Germinal center (tissue), 1 donor: Measurements from ENCODE around the gene ADGRG4.

Experiments
- DNase-seq: peaks from one replicate; pipeline ENCODE4 v3.0.0; 2012; ENCODE audit warnings: mixed read lengths, low spot score

Gene ADGRG4

DNA sequence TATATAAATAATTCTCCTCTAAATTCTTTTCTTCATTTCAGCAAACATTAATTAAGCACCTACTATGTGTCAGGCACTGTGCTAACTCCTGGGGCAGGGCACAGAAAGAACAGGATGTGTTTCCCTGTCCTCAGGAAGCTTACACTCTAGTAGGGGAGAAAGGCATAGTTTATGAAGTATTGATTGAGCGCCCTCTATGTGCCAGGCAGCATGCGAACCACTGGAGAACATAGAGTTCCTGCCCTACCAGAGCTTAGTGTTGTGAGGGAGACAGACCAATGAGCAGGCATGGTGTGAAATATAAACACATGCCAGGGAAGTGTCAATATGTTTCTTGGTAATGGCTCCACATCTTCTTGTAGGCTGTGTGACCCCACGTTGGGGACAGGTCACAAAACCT lies 3.7 kb downstream of the ADGRG4 start:
- DNase-seq: no peak

DNA sequence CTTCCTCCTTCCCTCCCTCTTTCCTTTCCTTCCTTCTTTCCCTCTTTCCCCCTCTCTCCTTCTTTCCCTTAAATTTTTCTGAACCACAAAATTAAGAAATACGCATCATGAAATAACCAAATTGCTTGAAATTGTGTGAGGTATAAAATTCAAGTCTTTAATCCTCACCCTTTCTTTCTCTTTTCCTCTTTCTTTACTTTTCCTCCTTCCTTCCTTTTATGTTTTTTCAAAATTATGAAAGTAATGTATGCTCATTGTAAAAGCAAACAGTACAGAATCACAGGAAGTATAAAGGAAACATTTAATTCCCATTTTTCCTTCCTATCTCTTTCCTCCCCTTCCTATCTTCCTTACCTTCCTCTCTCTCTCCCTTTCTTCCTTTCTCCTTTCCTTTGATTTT lies 5.4 kb downstream of the ADGRG4 start:
- no peak for DNase-seq

DNA sequence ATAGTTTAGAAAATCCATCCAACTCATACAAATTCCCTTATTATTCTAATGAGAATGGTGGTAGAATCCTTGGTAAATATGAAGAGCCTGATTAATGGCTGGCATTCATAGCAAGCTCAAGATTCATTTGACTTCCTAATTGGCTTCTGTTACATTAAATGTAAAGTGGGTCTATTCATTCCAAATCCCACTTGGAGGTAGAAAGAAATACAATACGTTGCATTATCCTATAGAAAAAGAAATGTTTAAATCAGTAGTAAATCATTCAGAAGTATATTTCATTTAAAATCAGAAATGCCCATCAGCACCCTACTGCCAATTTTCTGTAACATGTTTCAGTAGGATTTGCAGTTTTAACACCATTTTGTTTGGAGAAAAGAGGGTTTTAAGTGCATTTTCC lies 6.7 kb downstream of the ADGRG4 start:
- DNase-seq: no peak

DNA sequence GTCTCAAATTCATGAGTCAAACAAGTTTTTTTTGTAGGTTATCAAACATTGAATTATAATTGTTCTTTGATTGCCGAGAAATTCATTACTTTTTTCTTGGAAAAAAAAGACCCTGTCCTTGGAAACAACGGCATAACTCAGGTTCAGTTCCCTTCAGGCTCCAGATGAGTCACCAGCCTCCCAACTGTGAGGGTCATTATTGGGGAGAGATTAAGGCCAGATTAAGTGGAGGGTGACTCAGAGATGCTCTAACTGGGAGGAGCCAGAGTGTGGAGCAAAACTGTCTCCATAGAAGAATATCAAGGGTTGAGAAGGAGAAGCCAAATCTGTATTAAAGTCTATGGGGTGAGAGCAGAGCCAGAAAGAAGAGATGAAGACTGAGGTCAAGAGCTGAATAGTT lies 9.6 kb downstream of the ADGRG4 start:
- no peak for DNase-seq

DNA sequence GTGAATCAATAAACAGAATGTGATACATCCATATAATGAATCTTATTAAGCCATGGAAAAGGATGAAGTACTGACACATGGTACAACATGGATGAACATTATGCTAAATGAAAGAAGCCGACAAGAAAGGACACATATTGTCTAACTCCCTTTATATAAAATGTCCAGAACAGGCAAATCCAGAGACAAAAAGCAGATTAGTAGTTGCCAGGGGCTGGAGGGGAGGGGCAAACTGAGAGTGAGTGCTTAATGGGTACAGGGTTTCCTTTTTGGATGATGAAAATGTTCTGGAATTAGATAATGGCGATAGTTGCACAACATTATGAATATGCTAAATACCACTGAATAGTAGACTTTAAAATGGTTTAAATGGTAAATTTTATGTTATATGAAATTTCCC lies 17.4 kb downstream of the ADGRG4 start:
- DNase-seq: no peak

DNA sequence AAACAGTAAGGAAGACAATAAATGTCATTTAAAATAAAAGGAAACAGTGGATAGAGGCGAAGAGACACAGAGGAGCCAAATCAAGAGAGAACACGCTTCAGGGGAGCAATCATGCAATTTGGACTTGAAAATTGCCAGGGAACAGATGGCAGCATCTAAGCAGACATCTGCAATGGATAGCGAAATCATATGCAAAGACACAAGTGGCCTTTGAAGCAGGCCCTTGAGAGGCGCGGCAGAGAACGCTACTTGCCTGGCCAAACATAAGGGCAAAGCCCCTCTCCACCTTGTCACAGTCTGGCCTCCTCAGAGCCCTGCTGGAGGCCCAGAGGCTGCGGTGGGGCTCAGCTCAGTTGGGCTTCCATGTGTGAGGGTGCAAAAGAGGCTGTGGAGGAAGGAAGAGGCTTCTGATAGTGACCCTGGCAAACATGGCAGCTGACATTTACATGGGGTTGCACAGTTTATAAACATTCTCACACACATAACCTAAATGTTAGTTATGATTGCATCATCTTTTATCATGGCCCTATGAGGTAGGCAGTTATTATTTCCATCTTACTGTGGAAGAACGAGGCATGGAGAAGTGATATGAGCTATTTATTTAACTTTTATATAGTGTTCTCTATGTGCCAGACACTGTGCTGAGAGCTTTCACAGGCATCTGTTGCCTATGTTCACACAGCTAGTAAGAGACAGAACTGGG lies 18.3 kb downstream of the ADGRG4 start:
- DNase-seq: no peak

DNA sequence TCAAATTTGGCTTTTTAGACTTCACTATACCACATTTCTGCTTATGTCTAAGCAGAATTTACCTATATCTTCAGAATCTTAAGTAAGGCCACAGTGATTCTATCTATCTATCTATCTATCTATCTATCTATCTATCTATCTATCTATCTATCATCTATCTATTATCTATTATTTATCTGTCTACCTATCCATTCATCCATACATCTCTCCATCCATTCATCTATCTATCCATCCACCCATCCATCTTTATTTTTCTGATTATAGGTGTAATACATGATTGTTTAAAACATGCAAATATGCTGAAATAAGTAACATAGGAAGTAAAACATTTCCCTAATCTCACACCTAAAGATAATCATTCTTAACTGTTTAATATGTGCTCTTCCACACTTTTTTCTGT lies 18.8 kb downstream of the ADGRG4 start:
- no peak for DNase-seq

DNA sequence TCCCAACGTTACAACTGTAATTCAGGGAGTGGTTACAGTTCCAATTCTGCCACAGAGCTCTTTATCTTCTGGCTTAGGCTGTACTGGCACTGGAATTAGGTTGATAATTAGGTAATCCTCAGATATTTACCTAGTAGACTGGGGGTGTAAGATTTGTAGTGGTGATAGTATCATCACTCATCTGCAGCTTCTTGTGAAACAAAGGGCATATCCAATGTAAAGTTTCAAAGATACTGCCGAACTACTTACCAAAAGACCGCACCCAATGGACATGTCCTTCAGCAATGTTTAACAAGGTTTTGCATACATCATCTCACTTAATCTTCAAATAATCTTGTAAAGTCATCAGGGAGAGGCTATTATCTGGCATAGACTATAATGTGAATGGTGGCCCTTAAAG lies 20.8 kb downstream of the ADGRG4 start:
- DNase-seq: no peak

DNA sequence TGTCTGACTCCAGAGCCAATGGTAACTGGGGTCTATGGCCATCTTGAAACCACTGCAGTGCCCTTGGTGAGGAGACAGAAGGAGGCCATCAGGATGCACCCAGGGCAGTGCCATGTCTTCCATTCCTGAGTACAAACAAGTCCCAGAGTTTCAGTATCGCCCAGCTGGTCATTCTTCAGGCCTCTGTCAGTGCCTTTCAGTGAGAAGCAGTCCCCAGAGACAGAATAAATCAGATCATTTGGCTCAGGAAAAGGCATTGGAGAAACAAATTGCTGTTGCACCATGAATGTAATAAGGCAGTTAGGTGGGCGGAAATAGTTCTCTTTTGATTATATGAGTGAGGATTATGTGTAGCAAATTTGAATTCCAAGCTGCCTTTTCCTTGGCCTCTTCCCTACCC lies 21.3 kb downstream of the ADGRG4 start:
- DNase-seq: no peak

DNA sequence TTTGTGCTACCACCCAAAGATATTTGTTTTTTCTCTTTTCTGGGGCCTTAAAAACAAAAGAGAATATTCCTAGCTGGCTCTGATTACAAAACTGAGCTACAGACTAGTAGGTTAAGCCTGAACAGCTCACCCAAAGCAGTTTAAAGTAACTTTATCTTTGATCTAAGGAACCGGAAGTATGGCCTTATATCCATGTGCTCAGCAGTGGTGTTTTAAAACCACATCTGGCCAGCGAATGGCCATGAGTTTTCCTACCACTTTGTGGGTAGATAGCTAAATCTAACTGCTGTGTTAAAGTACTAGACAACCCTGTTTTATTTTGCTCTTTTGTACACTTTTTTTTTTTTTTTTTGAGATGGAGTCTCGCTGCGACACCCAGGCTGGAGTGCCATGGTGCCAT lies 24.6 kb downstream of the ADGRG4 start:
- DNase-seq: no peak

DNA sequence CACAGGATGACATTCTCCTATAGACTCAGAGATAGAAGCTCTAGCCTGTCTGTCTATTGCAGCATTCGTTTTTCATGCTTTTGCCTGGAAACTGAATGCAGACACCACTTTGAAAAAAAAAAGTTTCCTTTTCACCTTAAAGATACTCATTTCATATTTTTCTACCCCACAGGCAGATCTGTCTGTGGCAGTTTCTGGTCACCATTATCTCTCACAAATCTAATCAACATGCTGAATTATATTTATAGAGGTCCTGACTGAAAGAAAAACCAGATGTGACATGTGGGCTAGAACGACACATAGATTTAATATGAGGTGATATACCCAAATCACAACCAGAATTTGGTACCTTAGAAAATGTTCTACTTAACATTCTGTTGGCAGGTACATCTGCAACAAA lies 28.2 kb downstream of the ADGRG4 start:
- DNase-seq: no peak

DNA sequence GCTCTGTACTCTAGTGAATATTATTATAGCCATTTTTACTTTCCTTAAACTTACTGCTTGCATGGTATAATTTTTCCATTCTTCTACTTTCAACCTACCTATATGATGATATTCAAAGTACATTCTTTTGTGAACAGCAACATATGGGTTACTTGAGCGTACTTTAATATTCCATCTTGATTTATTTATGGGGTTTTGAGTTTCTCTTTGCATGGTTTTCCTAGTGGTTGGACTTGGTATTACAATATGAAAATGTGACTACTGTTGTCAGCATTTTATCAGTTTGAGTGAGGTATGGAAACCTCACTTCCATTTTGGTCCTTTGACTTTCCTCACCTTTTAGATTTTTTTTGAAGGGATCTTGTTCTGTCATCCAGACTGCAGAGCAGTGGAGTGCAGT lies 35.9 kb downstream of the ADGRG4 start:
- no peak for DNase-seq

DNA sequence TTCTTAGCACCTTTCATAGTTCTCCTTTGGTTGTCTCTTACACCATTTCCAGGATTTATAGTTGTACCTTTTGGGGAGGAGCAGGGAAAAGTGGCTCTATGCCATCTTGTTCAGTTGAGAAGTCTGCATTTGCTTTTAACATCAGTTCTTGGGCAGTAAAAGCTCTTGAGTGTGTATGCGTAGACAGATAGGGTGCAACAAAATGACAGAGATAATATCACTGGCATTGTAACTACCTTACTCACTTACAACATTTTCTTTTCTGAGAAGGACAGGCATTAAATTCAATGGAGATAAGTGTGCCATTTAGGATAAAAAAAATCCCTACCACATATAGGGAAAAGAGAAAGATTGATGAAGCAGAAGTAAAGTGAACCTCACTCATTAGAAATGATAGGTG lies 38.9 kb downstream of the ADGRG4 start:
- no peak for DNase-seq

DNA sequence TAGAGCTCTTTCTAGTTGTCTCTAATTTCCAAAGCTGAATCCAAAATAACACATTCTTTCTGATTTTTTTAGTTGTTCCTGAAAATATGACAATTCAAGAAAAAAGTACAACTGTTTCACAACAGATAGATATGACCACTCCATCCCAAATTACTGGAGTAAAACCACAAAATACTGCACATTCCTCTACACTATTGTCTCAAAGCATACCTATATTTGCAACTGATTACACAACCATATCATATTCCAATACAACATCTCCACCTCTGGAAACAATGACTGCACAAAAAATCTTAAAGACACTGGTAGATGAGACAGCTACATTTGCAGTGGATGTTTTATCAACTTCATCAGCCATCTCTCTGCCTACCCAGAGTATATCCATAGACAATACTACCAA lies 43.6 kb downstream of the ADGRG4 start:
- DNase-seq: no peak

DNA sequence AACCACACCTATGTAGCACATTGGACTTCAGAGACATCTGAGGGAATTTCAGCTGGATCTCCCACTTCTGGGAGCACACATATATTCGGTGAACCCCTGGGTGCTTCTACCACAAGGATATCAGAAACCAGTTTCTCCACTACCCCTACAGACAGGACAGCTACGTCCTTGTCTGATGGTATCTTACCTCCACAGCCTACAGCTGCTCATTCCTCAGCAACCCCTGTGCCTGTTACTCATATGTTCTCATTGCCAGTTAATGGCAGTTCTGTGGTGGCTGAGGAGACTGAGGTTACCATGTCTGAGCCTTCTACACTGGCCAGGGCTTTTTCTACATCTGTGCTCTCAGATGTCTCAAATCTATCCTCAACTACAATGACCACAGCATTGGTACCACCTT lies 45.7 kb downstream of the ADGRG4 start:
- DNase-seq: no peak

DNA sequence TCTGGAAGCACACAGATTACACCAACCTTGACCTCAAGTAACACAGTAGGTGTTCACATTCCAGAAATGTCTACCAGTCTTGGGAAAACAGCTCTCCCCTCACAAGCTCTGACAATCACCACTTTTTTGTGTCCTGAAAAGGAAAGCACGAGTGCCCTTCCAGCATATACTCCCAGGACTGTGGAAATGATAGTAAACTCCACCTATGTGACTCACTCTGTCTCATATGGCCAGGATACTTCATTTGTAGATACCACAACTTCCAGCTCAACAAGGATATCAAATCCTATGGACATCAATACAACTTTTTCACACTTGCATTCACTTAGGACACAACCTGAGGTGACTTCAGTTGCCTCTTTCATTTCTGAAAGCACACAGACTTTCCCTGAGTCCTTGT lies 46.9 kb downstream of the ADGRG4 start:
- DNase-seq: no peak

DNA sequence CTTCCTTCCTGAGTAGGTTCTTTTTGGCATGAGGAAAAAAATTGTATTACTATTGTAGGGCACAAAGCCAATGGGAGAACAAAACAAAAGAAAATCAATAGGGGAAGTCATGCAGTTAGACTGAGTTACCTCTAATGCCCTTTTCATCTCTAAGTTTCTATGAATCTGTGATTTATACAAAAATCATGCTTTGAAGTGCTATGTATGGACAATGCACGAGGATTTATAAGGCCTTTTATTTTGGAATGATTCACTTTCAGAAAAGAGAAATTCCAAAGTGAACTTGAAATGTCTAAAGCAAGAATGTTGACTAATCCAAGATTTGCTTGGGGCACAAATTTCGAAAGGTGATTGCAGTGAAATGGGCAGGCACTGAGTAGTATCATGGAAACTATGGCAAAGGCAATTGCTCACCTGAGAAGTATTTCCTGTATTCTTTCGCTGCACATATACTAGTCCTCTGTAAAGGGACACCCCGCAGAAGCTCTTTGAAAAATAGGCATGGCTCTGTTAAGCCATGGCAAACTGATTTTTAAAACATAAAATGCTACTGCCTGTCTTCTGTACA lies 52.8 kb downstream of the ADGRG4 start:
- DNase-seq: no peak

DNA sequence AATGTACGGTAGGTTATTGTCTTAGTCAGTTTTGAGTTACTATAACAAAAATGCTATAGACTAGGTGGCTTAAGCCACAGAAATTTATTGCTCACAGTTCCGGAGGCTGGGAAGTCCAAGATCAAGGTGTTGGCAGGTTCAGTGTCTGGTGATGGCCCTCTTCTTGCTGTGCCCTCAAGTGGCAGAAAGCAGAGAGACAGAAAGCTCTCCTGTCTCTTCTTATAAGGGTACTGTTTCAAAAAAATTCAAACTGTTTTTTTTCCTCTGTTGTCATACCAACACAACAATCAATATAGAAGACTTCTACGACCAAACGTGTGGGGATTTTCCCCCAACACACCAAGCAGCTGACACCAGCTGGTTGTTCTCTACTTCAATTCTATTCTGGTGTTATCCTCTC lies 53.4 kb downstream of the ADGRG4 start:
- DNase-seq: no peak

DNA sequence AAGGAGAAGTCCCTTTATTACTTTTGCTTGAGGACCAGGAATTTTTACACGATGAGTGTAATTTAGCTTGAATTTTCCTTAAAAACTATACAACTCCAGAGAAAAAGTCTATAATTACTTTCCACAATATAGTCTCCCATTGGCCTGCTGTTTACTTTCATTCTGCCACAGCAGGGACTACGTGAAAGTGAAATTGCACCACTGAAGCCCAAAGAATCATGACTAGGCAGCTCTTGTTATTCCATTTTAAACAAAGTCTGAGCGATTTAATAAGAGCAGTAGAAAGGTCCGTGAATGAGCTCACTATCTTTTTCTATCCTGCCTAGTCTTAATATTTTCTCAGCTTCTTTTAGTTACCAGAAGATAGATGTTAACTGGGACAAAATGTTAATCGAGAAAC lies 68.6 kb downstream of the ADGRG4 start:
- DNase-seq: no peak

DNA sequence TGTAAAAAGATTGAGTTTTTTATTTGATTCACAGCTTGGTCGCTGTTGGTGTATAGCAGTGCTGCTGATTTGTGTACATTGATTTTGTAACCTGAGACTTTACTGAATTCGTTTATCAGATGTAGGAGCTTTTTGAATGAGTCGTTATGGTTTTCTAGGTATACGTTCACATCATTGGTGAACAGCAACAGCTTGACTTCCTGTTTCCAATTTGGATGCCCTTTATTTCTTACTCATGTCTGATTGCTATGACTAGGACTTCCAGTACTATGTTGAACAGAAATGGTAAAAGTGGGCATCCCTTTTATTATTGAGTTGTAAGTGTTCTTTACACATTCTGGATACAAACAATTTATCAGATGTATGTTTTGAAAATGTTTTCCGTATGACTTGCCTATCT lies 76.0 kb downstream of the ADGRG4 start:
- no peak for DNase-seq

DNA sequence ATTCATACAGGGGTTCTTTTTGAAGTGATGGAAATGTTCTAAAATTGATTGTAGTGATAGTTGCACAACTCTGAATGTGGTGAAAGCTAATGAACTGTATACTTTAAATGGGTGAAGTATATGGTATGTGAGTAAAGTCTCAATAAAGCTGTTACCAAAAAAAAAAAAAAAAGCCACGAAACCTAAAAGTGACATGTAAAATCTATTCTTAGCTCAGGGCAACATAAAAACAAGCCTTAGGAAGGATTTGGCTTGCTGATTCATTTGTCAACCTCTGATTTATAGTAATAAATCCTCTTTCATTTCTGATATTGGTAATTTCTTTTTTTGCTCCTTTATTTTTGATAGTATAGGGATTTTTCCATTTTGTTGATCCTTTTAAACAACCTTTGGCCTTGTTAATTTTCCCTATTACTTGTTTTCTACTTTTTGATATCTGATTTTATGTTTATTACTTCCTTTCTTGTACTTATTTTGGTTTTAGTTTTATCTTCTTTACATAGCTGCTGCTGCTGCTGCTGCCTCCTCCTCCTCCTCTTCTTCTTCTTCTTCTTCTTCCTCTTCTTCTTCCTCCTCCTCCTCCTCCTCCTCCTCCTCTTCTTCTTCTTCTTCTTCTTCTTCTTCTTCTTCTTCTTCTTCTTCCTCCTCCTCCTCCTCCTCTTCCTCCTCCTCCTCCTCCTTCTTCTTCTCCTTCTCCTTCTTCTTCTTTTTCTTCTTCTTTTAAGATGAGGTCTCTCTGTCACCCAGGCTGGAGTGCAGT lies 79.4 kb downstream of the ADGRG4 start:
- DNase-seq: no peak

DNA sequence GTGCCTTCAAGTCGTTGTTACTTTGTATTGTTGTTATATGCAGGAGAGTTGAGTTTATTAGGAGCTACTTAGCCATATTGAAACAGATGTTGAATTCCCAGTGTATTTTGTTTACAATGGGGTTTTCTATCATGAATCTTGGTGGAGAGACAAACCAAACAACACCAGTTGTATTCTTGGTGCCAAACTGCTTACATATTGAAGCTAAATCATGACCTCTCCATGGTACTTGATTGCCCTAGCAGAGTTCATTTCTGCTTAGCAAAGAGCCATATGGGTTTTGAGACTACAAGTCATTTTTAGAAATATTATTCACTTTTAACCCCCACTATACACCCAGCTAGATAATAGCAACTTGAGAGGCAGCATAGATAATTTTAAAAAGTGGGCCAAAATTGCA lies 85.4 kb downstream of the ADGRG4 start:
- DNase-seq: no peak

DNA sequence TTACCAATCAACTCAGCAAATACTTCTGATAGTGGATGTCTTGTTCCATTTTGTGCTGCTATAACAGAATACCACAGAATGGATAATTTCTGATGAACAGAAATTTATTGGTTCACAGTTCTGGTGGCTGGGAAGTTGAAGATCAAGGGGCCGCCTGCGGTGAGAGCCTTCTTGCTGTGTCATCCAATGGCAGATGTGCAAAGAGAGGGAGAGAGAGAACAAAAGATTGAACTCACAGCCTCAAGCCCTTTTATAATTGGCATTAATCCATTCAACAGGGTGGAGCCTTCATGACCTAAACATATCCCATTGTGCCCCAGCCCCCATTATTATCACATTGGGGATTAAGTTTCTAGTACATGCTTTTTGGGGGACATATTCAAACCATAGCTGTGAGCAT lies 86.1 kb downstream of the ADGRG4 start:
- DNase-seq: no peak
